Liver (tissue), 3 donors: ENCODE data around the gene GGT6.

ENCODE experiments used
- JUND ChIP-seq, 2 donors: IDR thresholded peaks; 2 replicates each; pipeline ENCODE4 v1.6.1; 2016; ENCODE audit warnings: antibody characterized with exemption in 2 of 2
- RAD21 ChIP-seq, 2 donors: IDR thresholded peaks; 2 replicates each; pipeline ENCODE4 v1.6.1; 2016; ENCODE audit warnings: antibody characterized with exemption in 2 of 2, mild to moderate bottlenecking in 2 of 2
- TAF1 ChIP-seq: conservative IDR thresholded peaks from 2 replicates; pipeline ENCODE4 v1.6.1; 2016; ENCODE audit warnings: antibody characterized with exemption, mild to moderate bottlenecking
- ZBTB33 ChIP-seq: IDR thresholded peaks from 2 replicates; pipeline ENCODE4 v1.6.1; 2016; ENCODE audit warnings: antibody characterized with exemption
- TF ChIP-seq, protein P1 (sequence below): fragments of 150-350 bp; IDR thresholded peaks from 2 replicates; pipeline ENCODE4 v1.5.1; 2017; ENCODE audit warnings: improper control_type of control experiment, low read depth, low read length; ENCODE audit not compliant: missing input control
- TF ChIP-seq, protein P2 (sequence below): IDR thresholded peaks from 2 replicates; pipeline ENCODE4 v1.6.1; 2016; ENCODE audit warnings: antibody characterized with exemption, mild to moderate bottlenecking
- TF ChIP-seq, protein P3 (sequence below): IDR thresholded peaks from 2 replicates; pipeline ENCODE4 v1.6.1; 2016; ENCODE audit warnings: antibody characterized with exemption
- donor health status: healthy.
- donor health status: healthy.

GRCh38 chr17:4539025-4539424, 21.4 kb downstream of the GGT6 start:
- TF ChIP-seq, protein P1, sequence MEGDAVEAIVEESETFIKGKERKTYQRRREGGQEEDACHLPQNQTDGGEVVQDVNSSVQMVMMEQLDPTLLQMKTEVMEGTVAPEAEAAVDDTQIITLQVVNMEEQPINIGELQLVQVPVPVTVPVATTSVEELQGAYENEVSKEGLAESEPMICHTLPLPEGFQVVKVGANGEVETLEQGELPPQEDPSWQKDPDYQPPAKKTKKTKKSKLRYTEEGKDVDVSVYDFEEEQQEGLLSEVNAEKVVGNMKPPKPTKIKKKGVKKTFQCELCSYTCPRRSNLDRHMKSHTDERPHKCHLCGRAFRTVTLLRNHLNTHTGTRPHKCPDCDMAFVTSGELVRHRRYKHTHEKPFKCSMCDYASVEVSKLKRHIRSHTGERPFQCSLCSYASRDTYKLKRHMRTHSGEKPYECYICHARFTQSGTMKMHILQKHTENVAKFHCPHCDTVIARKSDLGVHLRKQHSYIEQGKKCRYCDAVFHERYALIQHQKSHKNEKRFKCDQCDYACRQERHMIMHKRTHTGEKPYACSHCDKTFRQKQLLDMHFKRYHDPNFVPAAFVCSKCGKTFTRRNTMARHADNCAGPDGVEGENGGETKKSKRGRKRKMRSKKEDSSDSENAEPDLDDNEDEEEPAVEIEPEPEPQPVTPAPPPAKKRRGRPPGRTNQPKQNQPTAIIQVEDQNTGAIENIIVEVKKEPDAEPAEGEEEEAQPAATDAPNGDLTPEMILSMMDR, result no peak
- TF ChIP-seq TAF1, result no peak
- TF ChIP-seq, protein P2, sequence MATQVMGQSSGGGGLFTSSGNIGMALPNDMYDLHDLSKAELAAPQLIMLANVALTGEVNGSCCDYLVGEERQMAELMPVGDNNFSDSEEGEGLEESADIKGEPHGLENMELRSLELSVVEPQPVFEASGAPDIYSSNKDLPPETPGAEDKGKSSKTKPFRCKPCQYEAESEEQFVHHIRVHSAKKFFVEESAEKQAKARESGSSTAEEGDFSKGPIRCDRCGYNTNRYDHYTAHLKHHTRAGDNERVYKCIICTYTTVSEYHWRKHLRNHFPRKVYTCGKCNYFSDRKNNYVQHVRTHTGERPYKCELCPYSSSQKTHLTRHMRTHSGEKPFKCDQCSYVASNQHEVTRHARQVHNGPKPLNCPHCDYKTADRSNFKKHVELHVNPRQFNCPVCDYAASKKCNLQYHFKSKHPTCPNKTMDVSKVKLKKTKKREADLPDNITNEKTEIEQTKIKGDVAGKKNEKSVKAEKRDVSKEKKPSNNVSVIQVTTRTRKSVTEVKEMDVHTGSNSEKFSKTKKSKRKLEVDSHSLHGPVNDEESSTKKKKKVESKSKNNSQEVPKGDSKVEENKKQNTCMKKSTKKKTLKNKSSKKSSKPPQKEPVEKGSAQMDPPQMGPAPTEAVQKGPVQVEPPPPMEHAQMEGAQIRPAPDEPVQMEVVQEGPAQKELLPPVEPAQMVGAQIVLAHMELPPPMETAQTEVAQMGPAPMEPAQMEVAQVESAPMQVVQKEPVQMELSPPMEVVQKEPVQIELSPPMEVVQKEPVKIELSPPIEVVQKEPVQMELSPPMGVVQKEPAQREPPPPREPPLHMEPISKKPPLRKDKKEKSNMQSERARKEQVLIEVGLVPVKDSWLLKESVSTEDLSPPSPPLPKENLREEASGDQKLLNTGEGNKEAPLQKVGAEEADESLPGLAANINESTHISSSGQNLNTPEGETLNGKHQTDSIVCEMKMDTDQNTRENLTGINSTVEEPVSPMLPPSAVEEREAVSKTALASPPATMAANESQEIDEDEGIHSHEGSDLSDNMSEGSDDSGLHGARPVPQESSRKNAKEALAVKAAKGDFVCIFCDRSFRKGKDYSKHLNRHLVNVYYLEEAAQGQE, result no peak
- TF ChIP-seq ZBTB33, result no peak
- TF ChIP-seq, protein P3, sequence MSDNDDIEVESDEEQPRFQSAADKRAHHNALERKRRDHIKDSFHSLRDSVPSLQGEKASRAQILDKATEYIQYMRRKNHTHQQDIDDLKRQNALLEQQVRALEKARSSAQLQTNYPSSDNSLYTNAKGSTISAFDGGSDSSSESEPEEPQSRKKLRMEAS, result no peak
- TF ChIP-seq JUND (IDR thresholded peaks at IDR 0.05), result no peak
- no peak for TF ChIP-seq RAD21 (IDR thresholded peaks at IDR 0.05)
